Trophoblast cell (in vitro differentiated cells and primary cell): ENCODE measurements around the gene SLC6A9.

ENCODE experiments used
- DNase-seq, 2 donors: peaks; one replicate each; pipeline ENCODE4 v3.0.0-alpha.2; 2016
- H2AFZ ChIP-seq: 2 replicates; pipeline ENCODE4 v1.6.1; 2013; ENCODE audit warnings: low read length, moderate library complexity, mild to moderate bottlenecking; ENCODE audit not compliant: insufficient read depth, poor library complexity
- H2AK5ac ChIP-seq: 2 replicates; pipeline ENCODE4 v1.6.1; 2013; ENCODE audit warnings: mild to moderate bottlenecking, low read length
- H2BK120ac ChIP-seq: 2 replicates; pipeline ENCODE4 v1.6.1; 2013; ENCODE audit warnings: low read length, mild to moderate bottlenecking, moderate library complexity; ENCODE audit not compliant: insufficient read depth, poor library complexity
- H2BK12ac ChIP-seq: 2 replicates; pipeline ENCODE4 v1.6.1; 2013; ENCODE audit warnings: mild to moderate bottlenecking, low read length, moderate library complexity
- H2BK5ac ChIP-seq: 2 replicates; pipeline ENCODE4 v1.6.1; 2013; ENCODE audit warnings: low read length, low read depth, moderate library complexity, mild to moderate bottlenecking; ENCODE audit not compliant: poor library complexity
- H3K14ac ChIP-seq: 2 replicates; pipeline ENCODE4 v1.6.1; 2013; ENCODE audit warnings: mild to moderate bottlenecking, low read length
- H3K18ac ChIP-seq: 2 replicates; pipeline ENCODE4 v1.6.1; 2013; ENCODE audit warnings: mild to moderate bottlenecking, low read length
- H3K23ac ChIP-seq: 2 replicates; pipeline ENCODE4 v1.6.1; 2013; ENCODE audit warnings: low read length
- H3K27ac ChIP-seq: 2 replicates; pipeline ENCODE4 v1.5.1; 2013; ENCODE audit warnings: low read depth, mild to moderate bottlenecking, inconsistent platforms, low read length, moderate library complexity
- H3K27me3 ChIP-seq: 2 replicates; pipeline ENCODE4 v1.6.1; 2013; ENCODE audit warnings: inconsistent platforms, mild to moderate bottlenecking, low read length, moderate library complexity; ENCODE audit not compliant: insufficient read depth
- H3K36me3 ChIP-seq, 2 experiments: 1 replicate in 1 of 2; 2 replicates in 1 of 2; pipeline ENCODE4 v1.6.1; 2013; ENCODE audit warnings: low read length in 2 of 2, mild to moderate bottlenecking in 2 of 2, moderate library complexity in 1 of 2; ENCODE audit not compliant: insufficient read depth in 2 of 2, control insufficient read depth in 1 of 2
- H3K4ac ChIP-seq: 2 replicates; pipeline ENCODE4 v1.6.1; 2013; ENCODE audit warnings: low read depth, mild to moderate bottlenecking, low read length, moderate library complexity
- H3K4me1 ChIP-seq, 2 experiments: 1 replicate in 1 of 2; 2 replicates in 1 of 2; pipeline ENCODE4 v1.6.1; 2013; ENCODE audit warnings: low read length in 2 of 2, mild to moderate bottlenecking in 2 of 2, moderate library complexity in 1 of 2; ENCODE audit not compliant: insufficient read depth in 2 of 2, control insufficient read depth in 1 of 2
- H3K4me2 ChIP-seq: 2 replicates; pipeline ENCODE4 v1.6.1; 2013; ENCODE audit warnings: inconsistent platforms, mild to moderate bottlenecking, low read length, moderate library complexity
- H3K4me3 ChIP-seq: 2 replicates; pipeline ENCODE4 v1.5.1; 2013; ENCODE audit warnings: mild to moderate bottlenecking, low read depth, low read length, inconsistent platforms
- H3K79me1 ChIP-seq: one replicate; pipeline ENCODE4 v1.6.1; 2013; ENCODE audit warnings: low read length
- H3K79me2 ChIP-seq: 2 replicates; pipeline ENCODE4 v1.6.1; 2013; ENCODE audit warnings: low read length, mild to moderate bottlenecking; ENCODE audit not compliant: control insufficient read depth, insufficient read depth, poor library complexity
- H3K9ac ChIP-seq: 2 replicates; pipeline ENCODE4 v1.6.1; 2013; ENCODE audit warnings: mild to moderate bottlenecking, low read length
- H3K9me3 ChIP-seq: 2 replicates; pipeline ENCODE4 v1.6.1; 2013; ENCODE audit warnings: low read depth, mild to moderate bottlenecking, control low read depth, inconsistent platforms, low read length; ENCODE audit not compliant: insufficient read depth
- H4K12ac ChIP-seq: 2 replicates; pipeline ENCODE4 v1.6.1; 2013; ENCODE audit warnings: low read depth, mild to moderate bottlenecking, low read length, moderate library complexity
- H4K8ac ChIP-seq: 2 replicates; pipeline ENCODE4 v1.6.1; 2013; ENCODE audit warnings: low read depth, mild to moderate bottlenecking, low read length, moderate library complexity
- H4K91ac ChIP-seq: one replicate; pipeline ENCODE4 v1.6.1; 2013; ENCODE audit warnings: low read depth, mild to moderate bottlenecking, low read length, moderate library complexity
- WGBS: extraction: QIAGEN DNeasy Blood & Tissue Kit; methylation state at CpG from one replicate; pipeline ENCODE4 v1.1.7; 2013; ENCODE audit warnings: missing lambda C conversion rate; ENCODE audit not compliant: insufficient read length, insufficient coverage; ENCODE audit errors: extremely low coverage; 5-methylcytosine and 5-hydroxymethylcytosine counted together

The SLC6A9 gene

DNA sequence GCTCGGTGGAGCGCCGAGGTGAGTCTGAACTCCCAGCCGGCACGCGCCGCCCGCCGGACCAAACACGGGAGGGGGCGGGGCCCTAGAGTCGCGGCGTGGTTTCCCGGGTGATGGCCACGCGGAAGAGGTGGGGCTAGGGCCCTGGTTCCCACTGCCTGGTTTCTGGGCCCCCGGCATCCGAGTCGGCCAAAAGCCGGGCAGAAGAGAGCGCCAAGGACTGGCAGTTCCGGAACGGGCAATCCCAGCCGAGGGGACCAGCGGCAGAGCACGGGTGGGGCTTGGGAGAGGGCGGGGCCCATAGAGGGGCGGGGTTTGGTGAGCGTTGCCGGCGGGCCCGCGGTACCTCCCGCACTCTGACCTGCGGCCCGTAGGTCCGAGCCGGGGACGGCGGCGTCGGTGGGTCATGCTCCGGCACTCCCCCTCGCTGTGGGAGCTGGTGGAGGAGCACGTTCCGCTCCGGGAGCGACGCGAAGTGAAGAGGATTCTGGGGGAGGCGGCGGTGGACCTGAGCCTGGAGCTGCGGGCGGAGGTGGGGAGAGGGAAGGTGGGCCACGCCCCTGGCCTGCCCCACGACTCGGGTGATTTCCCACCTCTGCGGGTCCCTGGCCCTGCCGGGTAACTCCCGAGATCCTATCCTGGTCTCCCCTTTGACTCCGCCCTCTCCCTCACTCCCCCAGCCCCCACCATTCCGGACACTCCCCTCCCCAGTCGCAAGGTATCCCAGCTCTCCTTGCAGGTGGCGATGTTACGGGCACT lies 39.6 kb downstream of the SLC6A9 start, which contains the start of gene CCDC24:
Gene CCDC24 (plus strand): TSS at position 124 of the 756 bp plus-strand sequence. CDS start 280 bp downstream, at position 404.
- H4K91ac ChIP-seq = peak within 1 kb of the TSS; percentile 60
- peak within 1 kb of the TSS; percentile 75 for H3K9ac ChIP-seq
- peaks cover 0 to 3% of the 10 kb centered on the region in 2 experiments for H3K36me3 ChIP-seq
- no peak within 1 kb of the TSS for H2AK5ac ChIP-seq
- H2BK12ac ChIP-seq = no peak within 1 kb of the TSS
- peak within 1 kb of the TSS; percentile 68 for H3K18ac ChIP-seq
- peak within 1 kb of the TSS; percentile 7 for H2BK120ac ChIP-seq
- H3K14ac ChIP-seq = peak within 1 kb of the TSS; percentile 42
- peak within 1 kb of the TSS; percentile 86 for H3K4me3 ChIP-seq
- peak within 1 kb of the TSS; percentile 19 for H4K12ac ChIP-seq
- WGBS = no CpG with 5 or more reads among the region's 66 CpGs
- peak within 1 kb of the TSS; percentile 90 for H3K4me2 ChIP-seq
- H4K8ac ChIP-seq = peak within 1 kb of the TSS; percentile 85
- H3K79me1 ChIP-seq = peaks cover 9% of the 10 kb centered on the region
- H3K4ac ChIP-seq = no peak within 1 kb of the TSS
- H3K4me1 ChIP-seq = peaks cover 7 to 9% of the 10 kb centered on the region in 2 experiments
- DNase-seq = peak; percentile 82 to 90
- peaks cover 3% of the 10 kb centered on the region for H3K9me3 ChIP-seq
- H3K27me3 ChIP-seq = no peaks in the 10 kb centered on the region
- peak within 1 kb of the TSS; percentile 3 for H3K27ac ChIP-seq
- H2AFZ ChIP-seq = peak within 1 kb of the TSS; percentile 89
- H2BK5ac ChIP-seq = peak within 1 kb of the TSS; percentile 11
- peaks cover 2% of the 10 kb centered on the region for H3K79me2 ChIP-seq
- no peak within 1 kb of the TSS for H3K23ac ChIP-seq

DNA sequence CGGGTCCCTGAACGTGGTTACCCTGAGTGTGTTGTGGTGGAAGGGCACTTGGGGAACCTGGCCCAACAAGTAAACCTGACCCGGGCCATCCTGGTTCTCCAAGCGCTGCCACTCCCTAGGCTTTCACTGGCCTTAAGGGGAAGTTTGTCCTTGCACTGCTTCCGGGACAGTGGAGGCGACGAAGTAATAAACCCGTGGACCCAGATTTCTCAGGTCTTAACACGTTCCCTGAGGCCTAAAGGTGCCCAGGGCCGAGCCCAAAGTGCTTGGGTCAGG lies 40.1 kb downstream of the SLC6A9 start:
- Histone ChIP-seq H2AFZ (peak overlapping the region; percentile 89), H3K23ac (no peak overlapping the region), H3K4me1 (peaks cover 7 to 9% of the 10 kb centered on the region in 2 experiments), H3K79me1 (peaks cover 9% of the 10 kb centered on the region), H2AK5ac (no peak overlapping the region), H3K27me3 (no peaks in the 10 kb centered on the region), H3K27ac (peak overlapping the region; percentile 3), H3K36me3 (peaks cover 0 to 5% of the 10 kb centered on the region in 2 experiments), H3K9me3 (peaks cover 3% of the 10 kb centered on the region), H3K4me3 (peak overlapping the region; percentile 86), H2BK12ac (no peak overlapping the region), H3K14ac (peak overlapping the region; percentile 16), H3K4me2 (peak overlapping the region; percentile 90), H3K79me2 (peaks cover 2% of the 10 kb centered on the region), H4K12ac (no peak overlapping the region), H3K18ac (no peak overlapping the region), H3K4ac (no peak overlapping the region), H4K8ac (peak overlapping the region; percentile 85), H4K91ac (peak overlapping the region; percentile 11), H2BK5ac (peak overlapping the region; percentile 11), H3K9ac (peak overlapping the region; percentile 60), H2BK120ac (peak overlapping the region; percentile 7)
- no CpG with 5 or more reads among the region's 10 CpGs for WGBS
- DNase-seq = no peak

DNA sequence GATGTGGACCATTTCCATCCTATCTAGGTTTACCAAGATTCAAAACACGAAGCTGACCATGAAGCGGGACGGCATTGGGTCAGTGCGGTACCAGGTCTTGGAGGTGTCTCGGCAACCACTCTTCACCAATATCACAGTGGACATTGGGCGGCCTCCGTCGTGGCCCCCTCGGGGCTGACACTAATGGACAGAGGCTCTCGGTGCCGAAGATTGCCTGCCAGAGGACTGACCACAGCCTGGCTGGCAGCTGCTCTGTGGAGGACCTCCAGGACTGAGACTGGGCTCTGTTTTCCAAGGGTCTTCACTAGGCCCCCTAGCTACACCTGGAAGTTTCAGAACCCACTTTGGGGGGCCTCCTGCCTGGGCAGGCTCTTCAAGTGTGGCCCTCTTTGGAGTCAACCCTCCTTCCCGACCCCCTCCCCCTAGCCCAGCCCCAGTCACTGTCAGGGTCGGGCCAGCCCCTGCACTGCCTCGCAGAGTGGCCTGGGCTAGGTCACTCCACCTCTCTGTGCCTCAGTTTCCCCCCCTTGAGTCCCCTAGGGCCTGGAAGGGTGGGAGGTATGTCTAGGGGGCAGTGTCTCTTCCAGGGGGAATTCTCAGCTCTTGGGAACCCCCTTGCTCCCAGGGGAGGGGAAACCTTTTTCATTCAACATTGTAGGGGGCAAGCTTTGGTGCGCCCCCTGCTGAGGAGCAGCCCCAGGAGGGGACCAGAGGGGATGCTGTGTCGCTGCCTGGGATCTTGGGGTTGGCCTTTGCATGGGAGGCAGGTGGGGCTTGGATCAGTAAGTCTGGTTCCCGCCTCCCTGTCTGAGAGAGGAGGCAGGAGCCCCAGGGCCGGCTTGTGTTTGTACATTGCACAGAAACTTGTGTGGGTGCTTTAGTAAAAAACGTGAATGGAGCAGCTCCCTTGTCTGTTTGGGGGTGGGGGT lies 40.7 kb downstream of the SLC6A9 start:
- peak overlapping the region; percentile 90 for H3K4me2 ChIP-seq
- no peak for DNase-seq
- H3K18ac ChIP-seq = no peak overlapping the region
- peaks cover 3 to 10% of the 10 kb centered on the region in 2 experiments for H3K36me3 ChIP-seq
- H2AFZ ChIP-seq = peak overlapping the region; percentile 89
- no peak overlapping the region for H2BK5ac ChIP-seq
- H4K8ac ChIP-seq = peak overlapping the region; percentile 85
- H3K27ac ChIP-seq = no peak overlapping the region
- H4K91ac ChIP-seq = peak overlapping the region; percentile 11
- no peak overlapping the region for H2BK12ac ChIP-seq
- WGBS = no CpG with 5 or more reads among the region's 19 CpGs
- no peak overlapping the region for H3K23ac ChIP-seq
- peaks cover 2% of the 10 kb centered on the region for H3K79me2 ChIP-seq
- peak overlapping the region; percentile 7 for H2BK120ac ChIP-seq
- peak overlapping the region; percentile 16 for H3K14ac ChIP-seq
- H3K9me3 ChIP-seq = peaks cover 3% of the 10 kb centered on the region
- no peaks in the 10 kb centered on the region for H3K27me3 ChIP-seq
- no peak overlapping the region for H4K12ac ChIP-seq
- no peak overlapping the region for H2AK5ac ChIP-seq
- peak overlapping the region; percentile 86 for H3K4me3 ChIP-seq
- no peak overlapping the region for H3K4ac ChIP-seq
- H3K79me1 ChIP-seq = peaks cover 9% of the 10 kb centered on the region
- peaks cover 7 to 9% of the 10 kb centered on the region in 2 experiments for H3K4me1 ChIP-seq
- peak overlapping the region; percentile 60 for H3K9ac ChIP-seq

DNA sequence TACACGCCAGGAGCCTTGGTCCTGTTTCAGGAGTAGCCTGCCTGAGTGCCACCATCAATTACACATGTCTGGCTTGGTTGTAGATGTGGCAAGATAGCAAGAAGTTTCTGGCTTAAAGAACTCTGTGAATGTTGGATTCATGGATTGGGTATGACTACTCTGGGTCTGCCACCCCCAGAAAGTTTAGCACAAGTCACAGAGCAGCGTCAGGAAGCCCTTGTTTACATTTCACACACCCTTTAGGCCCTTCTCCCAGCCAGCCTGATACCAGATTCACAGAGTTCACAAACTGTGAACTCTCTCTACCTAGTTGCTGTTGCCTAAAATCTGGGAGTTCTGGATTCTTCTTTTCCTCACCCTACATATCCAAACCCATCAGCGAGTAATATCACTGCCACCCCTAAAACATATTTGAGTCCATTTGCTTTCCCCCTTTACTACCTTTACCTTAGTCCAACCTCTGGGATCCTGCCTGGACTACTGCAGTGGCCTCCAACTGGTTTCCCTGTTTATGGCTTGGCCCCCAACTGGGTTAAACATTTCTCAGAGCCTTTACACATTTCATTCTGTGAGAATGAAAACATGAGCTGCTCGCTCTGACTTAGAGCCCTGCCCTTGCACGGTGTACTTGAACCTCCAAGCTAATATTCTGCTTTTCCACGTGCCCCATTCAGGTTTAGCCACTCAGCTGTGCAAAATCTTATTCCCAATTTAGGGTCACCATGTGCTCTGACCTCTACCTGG lies 43.9 kb downstream of the SLC6A9 start:
- no peak overlapping the region for H3K27ac ChIP-seq
- H2BK12ac ChIP-seq = no peak overlapping the region
- peaks cover 9% of the 10 kb centered on the region for H3K79me1 ChIP-seq
- no peak for DNase-seq
- H3K4ac ChIP-seq = no peak overlapping the region
- no CpG with 5 or more reads among the region's 6 CpGs for WGBS
- no peak overlapping the region for H2AFZ ChIP-seq
- H3K79me2 ChIP-seq = peaks cover 2% of the 10 kb centered on the region
- H4K91ac ChIP-seq = no peak overlapping the region
- no peak overlapping the region for H3K4me2 ChIP-seq
- peaks cover 26 to 27% of the 10 kb centered on the region in 2 experiments for H3K36me3 ChIP-seq
- H3K18ac ChIP-seq = no peak overlapping the region
- H3K23ac ChIP-seq = no peak overlapping the region
- H2BK5ac ChIP-seq = no peak overlapping the region
- no peak overlapping the region for H3K4me3 ChIP-seq
- H4K8ac ChIP-seq = no peak overlapping the region
- H4K12ac ChIP-seq = no peak overlapping the region
- peaks cover 3% of the 10 kb centered on the region for H3K9me3 ChIP-seq
- H3K4me1 ChIP-seq = peaks cover 7 to 8% of the 10 kb centered on the region in 2 experiments
- H3K27me3 ChIP-seq = no peaks in the 10 kb centered on the region
- H3K14ac ChIP-seq = no peak overlapping the region
- no peak overlapping the region for H2BK120ac ChIP-seq
- H2AK5ac ChIP-seq = no peak overlapping the region
- no peak overlapping the region for H3K9ac ChIP-seq
